T-helper 1 cell (primary cell): ENCODE results near the gene AP4M1.
"Not testable (repeated sequence)": the region's sequence is repeated elsewhere in the genome, so short reads cannot be mapped to it uniquely, and the experiment has no call there.

Experiments
- DNase-seq, 5 donors: peaks; one replicate each; pipeline ENCODE4 v3.0.0-alpha.2; 2012 to 2020

Gene AP4M1

GRCh38 chr7:100109521-100110163 lies 8.2 kb downstream of the AP4M1 start:
- DNase-seq = no peak

- no peak for DNase-seq
These were observed 9.7 kb downstream of the AP4M1 start for GRCh38 chr7:100111156-100111555.

- no peak for DNase-seq
These were observed 10.5 kb downstream of the AP4M1 start for GRCh38 chr7:100111914-100112313.

- no peak for DNase-seq
These were observed 13.6 kb downstream of the AP4M1 start for GRCh38 chr7:100115026-100115425.

GRCh38 chr7:100118388-100119071 lies 17.1 kb downstream of the AP4M1 start:
- no peak for DNase-seq

- DNase-seq = peak; percentile 89 to 96 (median 92)
These were observed 17.9 kb downstream of the AP4M1 start, which contains the start of the genes CNPY4 and TAF6 for GRCh38 chr7:100119072-100119969. TSS of gene CNPY4 (plus strand) at chr7:100119634. CDS start at chr7:100119745, 111 bp downstream. TSS of gene TAF6 (minus strand) at chr7:100119358. CDS start at chr7:100114209, 5,149 bp downstream.

- DNase-seq = peak; percentile 45 to 76 (median 62)
These were observed 18.7 kb downstream of the AP4M1 start for GRCh38 chr7:100119970-100120732.

GRCh38 chr7:100120733-100121036 lies 19.2 kb downstream of the AP4M1 start:
- no peak for DNase-seq

- DNase-seq = no peak
These were observed 20.6 kb downstream of the AP4M1 start for GRCh38 chr7:100122067-100122466.

- DNase-seq = no peak
These were observed 21.1 kb downstream of the AP4M1 start for GRCh38 chr7:100122568-100122967.

GRCh38 chr7:100124301-100125230 lies 23.1 kb downstream of the AP4M1 start:
- no peak for DNase-seq

- no peak for DNase-seq
These were observed 24.9 kb downstream of the AP4M1 start for GRCh38 chr7:100126239-100126930.

GRCh38 chr7:100126931-100127865 lies 25.8 kb downstream of the AP4M1 start, which contains the start of gene MBLAC1:
TSS of gene MBLAC1 (plus strand) at chr7:100126967. CDS start at chr7:100127396, 429 bp downstream.
- peak; percentile 81 to 92 (median 88) for DNase-seq

- DNase-seq = peak in 1 of 5 donors; percentile 31
These were observed 26.6 kb downstream of the AP4M1 start for GRCh38 chr7:100127866-100128636.

- DNase-seq = no peak
These were observed 27.2 kb downstream of the AP4M1 start for GRCh38 chr7:100128637-100128963.

GRCh38 chr7:100130220-100130607 lies 28.8 kb downstream of the AP4M1 start:
- DNase-seq = not testable (repeated sequence)

- peak; percentile 67 to 81 (median 73) for DNase-seq
These were observed 29.4 kb downstream of the AP4M1 start for GRCh38 chr7:100130608-100131453.

- no peak for DNase-seq
These were observed 30.7 kb downstream of the AP4M1 start for GRCh38 chr7:100132126-100132525.
